ENCODE results near the gene YIPF3. TPM values are rescaled to one million over a fixed set of nuclear protein-coding genes. Genes with fewer than 3 reads are reported as not detected.

YIPF3 gene
- total RNA-seq, 4 donors from 2014 or later, result 26.5 to 212 (median 92.7) TPM

DNA sequence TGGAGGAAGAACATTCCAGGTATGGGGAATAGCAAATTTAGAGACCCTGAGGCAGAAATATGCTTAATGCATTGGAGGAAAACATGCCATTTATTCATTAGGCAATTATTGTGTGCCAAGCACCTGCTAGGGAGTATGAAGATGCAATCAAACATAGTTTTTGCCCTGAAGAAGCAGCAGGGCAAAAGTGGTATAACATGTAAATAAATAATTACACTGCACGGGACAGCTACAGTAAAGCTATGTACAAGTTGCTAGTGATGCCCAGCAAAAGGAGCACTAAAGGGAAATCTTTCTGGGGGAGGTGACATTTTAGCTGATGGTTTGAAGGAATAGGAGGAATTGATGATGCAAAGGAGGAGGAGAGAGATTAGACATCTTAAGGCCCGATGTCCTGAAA is 40.0 kb downstream of the YIPF3 start:
- Histone ChIP-seq H3K4me3 (peak overlapping the region; percentile 52 to 83), H3K27me3 (no peaks in the 10 kb centered on the region), H3K36me3 (no peaks in the 10 kb centered on the region), H3K27ac (peak overlapping the region; percentile 75 to 82), H3K9me3 (no peaks in the 10 kb centered on the region), H3K4me1 (peaks cover 0 to 8% of the 10 kb centered on the region in 2 donors)
- intact Hi-C loops (cut with DNase I; ENCODE audit: low total_unique reads), result no loop called here
- DNase-seq, result no peak
- TF ChIP-seq CTCF (IDR thresholded peaks at IDR 0.05) (no peak), POLR2A (IDR thresholded peaks at IDR 0.05) (no peak)

DNA sequence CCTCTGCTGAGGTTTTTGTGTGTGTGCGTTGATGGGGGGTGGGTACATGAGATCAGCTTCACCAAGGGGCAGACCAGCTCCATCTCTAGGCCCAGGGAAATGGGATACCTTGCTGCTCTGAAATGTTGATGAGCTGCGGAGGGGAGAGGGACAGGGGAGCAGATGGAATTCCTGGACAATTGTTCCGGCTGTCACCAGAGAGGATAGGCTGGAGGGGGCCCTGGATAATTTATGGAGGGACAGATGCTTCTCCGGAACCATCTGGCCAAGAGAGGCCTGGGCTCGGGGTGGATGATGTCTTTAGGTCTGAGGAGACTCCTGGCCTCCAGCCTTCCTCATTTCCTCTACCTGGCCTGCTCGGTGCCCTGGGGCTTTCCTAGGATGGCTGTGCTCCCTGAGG is 41.2 kb downstream of the YIPF3 start:
- intact Hi-C loops (cut with DNase I; ENCODE audit: low total_unique reads), result no loop called here
- no peak overlapping the region for H3K27ac ChIP-seq
- no peaks in the 10 kb centered on the region for H3K9me3 ChIP-seq
- H3K27me3 ChIP-seq, result no peaks in the 10 kb centered on the region
- H3K36me3 ChIP-seq, result no peaks in the 10 kb centered on the region
- DNase-seq, result no peak
- no peak for TF ChIP-seq CTCF (IDR thresholded peaks at IDR 0.05)
- TF ChIP-seq POLR2A (IDR thresholded peaks at IDR 0.05), result no peak
- H3K4me1 ChIP-seq, result peaks cover 0 to 8% of the 10 kb centered on the region in 2 donors
- H3K4me3 ChIP-seq, result no peak overlapping the region

GRCh38 chr6:43472515-43472914 is 44.2 kb downstream of the YIPF3 start:
- Histone ChIP-seq H3K4me3 (no peak overlapping the region), H3K4me1 (no peaks in the 10 kb centered on the region), H3K27ac (no peak overlapping the region), H3K9me3 (no peaks in the 10 kb centered on the region), H3K36me3 (no peaks in the 10 kb centered on the region), H3K27me3 (no peaks in the 10 kb centered on the region)
- intact Hi-C loops (cut with DNase I; ENCODE audit: low total_unique reads), result loop anchor here (5.0 kb wide), 1 partner anchor 35 kb away; no protein-coding TSS in a partner anchor
- no peak for TF ChIP-seq CTCF (IDR thresholded peaks at IDR 0.05)
- DNase-seq, result no peak

DNA sequence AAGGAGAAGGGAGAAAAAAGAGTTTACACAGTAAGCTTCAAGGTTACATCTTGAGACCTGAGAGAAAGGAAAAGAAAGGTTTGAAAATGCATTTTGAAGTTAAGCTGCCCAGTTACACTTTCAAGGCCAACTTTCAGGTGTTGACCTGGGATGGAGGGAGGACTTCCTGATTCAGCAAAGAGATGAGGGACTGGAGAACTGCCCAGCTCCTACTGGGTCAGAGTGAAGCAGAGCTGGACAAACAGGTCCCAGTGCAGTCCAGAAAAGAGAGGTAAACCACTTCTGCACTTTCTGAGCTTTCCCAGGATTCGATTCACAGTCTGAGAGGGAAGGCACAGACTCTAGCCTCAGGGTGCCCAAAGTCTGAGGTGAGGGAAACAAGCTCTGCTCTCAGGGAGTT is 45.3 kb downstream of the YIPF3 start:
- TF ChIP-seq POLR2A (IDR thresholded peaks at IDR 0.05) (no peak), CTCF (IDR thresholded peaks at IDR 0.05) (no peak)
- no peak for DNase-seq
- H3K4me3 ChIP-seq, result no peak overlapping the region
- no peaks in the 10 kb centered on the region for H3K9me3 ChIP-seq
- intact Hi-C loops (cut with DNase I; ENCODE audit: low total_unique reads), result loop anchor here (5.0 kb wide), 1 partner anchor 36 kb away; no protein-coding TSS in a partner anchor
- no peaks in the 10 kb centered on the region for H3K27me3 ChIP-seq
- no peaks in the 10 kb centered on the region for H3K36me3 ChIP-seq
- no peak overlapping the region for H3K27ac ChIP-seq
- H3K4me1 ChIP-seq, result no peaks in the 10 kb centered on the region

- no peaks in the 10 kb centered on the region for H3K36me3 ChIP-seq
- H3K27ac ChIP-seq, result no peak overlapping the region
- intact Hi-C loops (cut with DNase I; ENCODE audit: low total_unique reads), result loop anchor here (5.0 kb wide), 1 partner anchor 37 kb away; no protein-coding TSS in a partner anchor
- H3K4me1 ChIP-seq, result no peaks in the 10 kb centered on the region
- no peak for DNase-seq
- H3K4me3 ChIP-seq, result no peak overlapping the region
- TF ChIP-seq CTCF (IDR thresholded peaks at IDR 0.05), result no peak
- TF ChIP-seq POLR2A (IDR thresholded peaks at IDR 0.05), result no peak
- no peaks in the 10 kb centered on the region for H3K27me3 ChIP-seq
- H3K9me3 ChIP-seq, result no peaks in the 10 kb centered on the region
Measured at GRCh38 chr6:43469947-43470346, 46.8 kb downstream of the YIPF3 start.
